PC-9 (cell line): ENCODE results near the gene RAPSN. TPM values are rescaled to one million over a fixed set of nuclear protein-coding genes. Genes with fewer than 3 reads are reported as not detected.

Experiments
- BruUV-seq: library from RNA; stranded (reverse); fragments of 400-500 nt; replicated peaks from 2 replicates; lab custom pipeline; 2021; lab: Mats Ljungman, UMichigan
- CTCF ChIA-PET: fragments of 300-600 bp; sonication (Branson Sonifier 250); formaldehyde crosslinking; loops from one replicate; lab custom pipeline; 2022; ENCODE audit warnings: antibody characterized with exemption; lab: Charles Lee
- POLR2A ChIA-PET: fragments of 300-600 bp; sonication (Branson Sonifier 250); formaldehyde crosslinking; loops from one replicate; lab custom pipeline; 2022; ENCODE audit warnings: antibody characterized with exemption; ENCODE audit not compliant: unreplicated experiment; lab: Charles Lee
- DNase-seq, 2 experiments: peaks; one replicate each; pipeline versions ENCODE4 v3.0.0 to v3.0.0-alpha.2; 2015 to 2022; ENCODE audit warnings: mixed read lengths in 1 of 2
- H2AFZ ChIP-seq: fragments of 200-600 bp; sonication (generic); 2 replicates; pipeline ENCODE4 v1.8.1; 2017; ENCODE audit warnings: antibody characterized with exemption
- H3F3A ChIP-seq: fragments of 200-600 bp; sonication (generic); 2 replicates; pipeline ENCODE4 v1.8.1; 2017; ENCODE audit warnings: antibody characterized with exemption, mild to moderate bottlenecking, low read depth; ENCODE audit not compliant: insufficient read depth
- H3K27ac ChIP-seq: fragments of 200-600 bp; sonication (generic); 2 replicates; pipeline ENCODE4 v1.6.1; 2016; ENCODE audit warnings: mixed run types
- H3K27me3 ChIP-seq: fragments of 200-600 bp; sonication (generic); 2 replicates; pipeline ENCODE4 v1.6.1; 2016; ENCODE audit warnings: low read depth, mixed run types; ENCODE audit not compliant: insufficient read depth
- H3K36me3 ChIP-seq: fragments of 200-600 bp; sonication (generic); 2 replicates; pipeline ENCODE4 v1.6.1; 2016; ENCODE audit warnings: low read depth, mixed run types
- H3K4me1 ChIP-seq: fragments of 200-600 bp; sonication (generic); replicated peaks from 2 replicates; pipeline ENCODE4 v1.6.1; 2016; ENCODE audit warnings: mixed run types; ENCODE audit not compliant: insufficient read depth
- H3K4me2 ChIP-seq: fragments of 200-600 bp; sonication (generic); 2 replicates; pipeline ENCODE4 v1.6.1; 2017; ENCODE audit warnings: mixed run types
- H3K4me3 ChIP-seq: fragments of 200-600 bp; sonication (generic); 2 replicates; pipeline ENCODE4 v1.6.1; 2016; ENCODE audit warnings: mixed run types
- H3K79me2 ChIP-seq: fragments of 200-600 bp; sonication (generic); 2 replicates; pipeline ENCODE4 v1.6.1; 2017; ENCODE audit warnings: low read depth, mixed run types
- H3K9me2 ChIP-seq: fragments of 200-600 bp; sonication (generic); 2 replicates; pipeline ENCODE4 v1.8.1; 2017; ENCODE audit warnings: mild to moderate bottlenecking; ENCODE audit not compliant: insufficient read depth
- H3K9me3 ChIP-seq: fragments of 200-600 bp; sonication (generic); 2 replicates; pipeline ENCODE4 v1.8.1; 2016; ENCODE audit warnings: low read depth; ENCODE audit not compliant: insufficient read depth
- H4K20me1 ChIP-seq: fragments of 200-600 bp; sonication (generic); 2 replicates; pipeline ENCODE4 v1.8.1; 2017; ENCODE audit not compliant: insufficient read depth
- CTCF ChIP-seq: fragments of 200-600 bp; sonication (generic); conservative IDR thresholded peaks from 2 replicates; pipeline ENCODE4 v1.6.1; 2017; ENCODE audit warnings: mixed run types, antibody characterized with exemption, mild to moderate bottlenecking, moderate library complexity
- EZH2 ChIP-seq: fragments of 200-600 bp; sonication (generic); IDR thresholded peaks from 2 replicates; pipeline ENCODE4 v1.8.0; 2017; ENCODE audit warnings: antibody characterized with exemption, low read depth
- intact Hi-C: fragments of 100-400 bp; cut with micrococcal nuclease; formaldehyde crosslinking; loops from one replicate; pipeline ENCODE4 v1.10.0; 2022; ENCODE audit not compliant: unreplicated experiment
- total RNA-seq: library from RNA; stranded (reverse); gene quantifications from 2 replicates; pipeline ENCODE4 v1.2.3, GENCODE V29; 2021

The RAPSN gene
- total RNA-seq, 1 experiment from 2014 or later, result 7.3 TPM

- Histone ChIP-seq H3F3A (peaks cover 4% of the 10 kb centered on the region; the same call in 1 of the 2 replicates), H3K9me3 (no peaks in the 10 kb centered on the region), H3K4me1 (no peaks in the 10 kb centered on the region), H3K27ac (no peak overlapping the region), H2AFZ (no peak overlapping the region), H4K20me1 (no peaks in the 10 kb centered on the region), H3K27me3 (no peaks in the 10 kb centered on the region), H3K79me2 (no peaks in the 10 kb centered on the region), H3K9me2 (no peaks in the 10 kb centered on the region), H3K4me3 (no peak overlapping the region), H3K4me2 (no peak overlapping the region), H3K36me3 (no peaks in the 10 kb centered on the region)
- CTCF ChIA-PET, result no interaction called here
- BruUV-seq, result no TSS peak
- POLR2A ChIA-PET, result no interaction called here
- intact Hi-C loops, result no loop called here
- DNase-seq, result no peak
- TF ChIP-seq CTCF (no peak), EZH2 (no peak)
Measured at GRCh38 chr11:47446833-47447232, 2.1 kb downstream of the RAPSN start.

- no TSS peak for BruUV-seq
- Histone ChIP-seq H3K9me3 (no peaks in the 10 kb centered on the region), H3F3A (no peaks in the 10 kb centered on the region), H4K20me1 (no peaks in the 10 kb centered on the region), H3K36me3 (no peaks in the 10 kb centered on the region), H3K79me2 (no peaks in the 10 kb centered on the region), H3K4me2 (no peak overlapping the region), H3K27me3 (no peaks in the 10 kb centered on the region), H3K4me3 (no peak overlapping the region), H3K9me2 (no peaks in the 10 kb centered on the region), H3K27ac (no peak overlapping the region), H2AFZ (no peak overlapping the region), H3K4me1 (no peaks in the 10 kb centered on the region)
- CTCF ChIA-PET, result interaction anchor here (0.7 kb wide), 2 partner anchors 133 to 640 kb away, joined by 5 read pairs; no protein-coding TSS in a partner anchor
- DNase-seq, result no peak
- TF ChIP-seq EZH2 (no peak), CTCF (no peak)
- POLR2A ChIA-PET, result interaction anchor here (0.6 kb wide), 1 partner anchor 19 kb away, joined by 3 read pairs; no protein-coding TSS in a partner anchor
- intact Hi-C loops, result no loop called here
Measured at GRCh38 chr11:47445840-47446239, 3.1 kb downstream of the RAPSN start.

- CTCF ChIA-PET, result interaction anchor here (0.6 to 0.7 kb wide), 2 partner anchors 186 to 393 kb away, joined by 7 to 21 read pairs; partner anchors contain the start of gene NR1H3
- Histone ChIP-seq H3K27ac (no peak overlapping the region), H3K4me2 (no peak overlapping the region), H4K20me1 (no peaks in the 10 kb centered on the region), H3K9me2 (no peaks in the 10 kb centered on the region), H3K79me2 (no peaks in the 10 kb centered on the region), H3F3A (no peaks in the 10 kb centered on the region), H3K9me3 (no peaks in the 10 kb centered on the region), H3K4me3 (no peak overlapping the region), H2AFZ (no peak overlapping the region), H3K27me3 (no peaks in the 10 kb centered on the region), H3K4me1 (no peaks in the 10 kb centered on the region), H3K36me3 (no peaks in the 10 kb centered on the region)
- TF ChIP-seq CTCF, result no peak
- TF ChIP-seq EZH2, result no peak
- intact Hi-C loops, result no loop called here
- BruUV-seq, result no TSS peak
- no peak for DNase-seq
- POLR2A ChIA-PET, result no interaction called here
Measured at GRCh38 chr11:47443817-47444216, 5.1 kb downstream of the RAPSN start.
